Psoas muscle (tissue), 8 donors: Measurements from ENCODE around the gene ACSBG1. TPM values are rescaled to one million over a fixed set of nuclear protein-coding genes. Genes with fewer than 3 reads are reported as not detected.
A peak's percentile ranks its signal among the peaks of the same experiment; 100 is the strongest.

Source experiments
- ATAC-seq, 4 donors: fragments of 200-7000 bp; cut with Tn5 transposase; one replicate each; pipeline ENCODE4 v1.9.1; 2020; ENCODE audit warnings: moderate library complexity in 3 of 4, mild to moderate bottlenecking in 2 of 4
- DNase-seq, 2 donors: peaks; one replicate each; pipeline ENCODE4 v3.0.0-alpha.2; 2020
- H3K27ac ChIP-seq: fragments of 200-600 bp; one replicate; pipeline ENCODE4 v1.8.0; 2022
- H3K27me3 ChIP-seq, 3 donors: fragments of 200-600 bp in 1 of 3; one replicate each; pipeline versions ENCODE4 v1.6.1 to v1.8.0; 2013 to 2022; ENCODE audit warnings: low read length in 2 of 3, mild to moderate bottlenecking in 2 of 3, moderate library complexity in 1 of 3; ENCODE audit not compliant: insufficient read depth in 3 of 3
- H3K36me3 ChIP-seq, 2 donors: fragments of 200-600 bp in 1 of 2; one replicate each; pipeline versions ENCODE4 v1.6.1 to v1.8.0; 2013 to 2022; ENCODE audit warnings: low read depth in 1 of 2, mild to moderate bottlenecking in 1 of 2, moderate library complexity in 1 of 2; ENCODE audit not compliant: insufficient read depth in 1 of 2
- H3K4me1 ChIP-seq: fragments of 200-600 bp; one replicate; pipeline ENCODE4 v1.8.0; 2022
- H3K4me3 ChIP-seq: fragments of 200-600 bp; one replicate; pipeline ENCODE4 v1.8.0; 2022; ENCODE audit warnings: mild to moderate bottlenecking
- H3K9me3 ChIP-seq: fragments of 200-600 bp; one replicate; pipeline ENCODE4 v1.8.0; 2022
- CTCF ChIP-seq: fragments of 200-600 bp; IDR thresholded peaks from one replicate; pipeline ENCODE4 v1.8.0; 2022; ENCODE audit warnings: antibody characterized with exemption
- WGBS, 3 donors: extraction: QIAGEN DNeasy Blood & Tissue Kit; methylation state at CpG; one replicate each; pipeline versions ENCODE4 v1.1.6 to v1.1.7; 2013; 5-methylcytosine and 5-hydroxymethylcytosine counted together
- intact Hi-C, 2 donors: fragments of 100-400 bp; cut with DNase I; formaldehyde crosslinking; loops; one replicate each; pipeline versions ENCODE4 v1.11.0 to v1.14.2; 2022
- polyA plus RNA-seq, 3 donors: library from polyadenylated mRNA; stranded (reverse); fragments of 200-250 nt; gene quantifications; one replicate each; pipeline ENCODE4 v1.2.3, GENCODE V29; 2013
- total RNA-seq, 4 donors: library from RNA; stranded (reverse); fragmentation: NEBNext Ultra II Directional in 2 of 4; extraction: Animal tissue kit (Norgen Biotek cat#: 25700) in 2 of 4; gene quantifications; one replicate each; pipeline versions ENCODE4 v1.2.1 to v1.2.4, GENCODE V29; 2021 to 2023
- donor health status: healthy with polysubstance abuse.
- donor health status: DM: no; HTN: no; CAD: no; lungs with moderate emphysema.
- donor health status: Bipolar disorder and iron deficiency.
- donor health status: healthy.
- donor health status: DM: yes; HTN: yes; CAD: no.
- donor health status: DM: no; HTN: no; CAD: no.
- donor health status: DM: no; HTN: no; CAD: no.
- donor health status: DM: yes; HTN: yes; CAD: no.

The ACSBG1 gene
- total and polyA plus RNA-seq, 7 donors = 0.12 to 0.64 (median 0.51) TPM; not detected in 3

DNA sequence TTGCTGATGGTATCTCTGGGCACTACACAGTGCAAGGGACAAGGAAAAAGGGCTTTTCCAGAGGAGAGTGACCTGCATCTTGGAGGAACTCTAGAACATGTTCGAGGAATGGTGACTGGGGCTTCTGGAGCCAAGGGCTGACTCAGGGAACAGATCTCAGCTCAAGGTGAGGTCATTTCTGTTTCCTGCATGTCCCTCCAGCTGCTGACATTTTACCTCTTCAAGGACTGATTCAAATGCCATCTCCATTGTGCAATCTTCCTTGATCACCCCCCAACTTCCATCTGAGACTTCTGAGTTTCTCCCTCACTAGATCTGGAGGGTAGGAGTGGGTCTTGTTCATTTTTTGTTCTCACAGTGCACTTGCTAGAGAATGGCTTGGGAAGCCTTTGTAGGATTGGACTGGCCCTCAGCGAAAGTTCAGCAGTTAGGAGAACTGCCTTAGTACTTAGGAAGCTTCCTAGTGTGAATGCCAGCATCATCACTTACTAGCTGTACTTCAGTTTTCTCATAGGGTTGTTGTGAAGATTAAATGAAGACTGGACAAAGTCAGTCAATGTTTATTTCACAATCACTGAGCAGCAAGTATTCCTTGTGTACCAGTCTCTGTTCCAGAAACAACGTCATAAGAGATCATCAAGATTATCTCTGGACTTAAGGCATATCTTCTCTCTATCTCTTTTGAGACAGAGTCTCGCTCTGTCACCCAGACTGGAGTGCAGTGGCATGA, 87.8 kb downstream of the ACSBG1 start:
- H3K27me3 ChIP-seq = no peaks in the 10 kb centered on the region
- TF ChIP-seq CTCF = no peak
- no peak overlapping the region for H3K4me3 ChIP-seq
- ATAC-seq (peak in 3 of 4 donors; percentile 57 to 66 (median 59)), DNase-seq (no peak)
- H3K27ac ChIP-seq = peak overlapping the region; percentile 92
- H3K4me1 ChIP-seq = peaks cover 39% of the 10 kb centered on the region
- WGBS, 3 donors = 54 to 75% (median 58%) methylated on average over 4 of the region's 4 CpGs
- intact Hi-C loops = loop anchor here in 1 of 2 donors (10.0 kb wide), 1 partner anchor 738 kb away; no protein-coding TSS in a partner anchor
- H3K36me3 ChIP-seq = no peaks in the 10 kb centered on the region
- H3K9me3 ChIP-seq = no peaks in the 10 kb centered on the region

GRCh38 chr15:78142332-78142731, 92.0 kb downstream of the ACSBG1 start:
- no peak overlapping the region for H3K4me3 ChIP-seq
- 82 to 90% (median 90%) methylated on average over 3 of the region's 3 CpGs for WGBS, 3 donors
- no peaks in the 10 kb centered on the region for H3K36me3 ChIP-seq
- no peak for TF ChIP-seq CTCF
- no peak overlapping the region for H3K27ac ChIP-seq
- H3K4me1 ChIP-seq = peaks cover 8% of the 10 kb centered on the region
- no peaks in the 10 kb centered on the region for H3K27me3 ChIP-seq
- intact Hi-C loops = loop anchor here in 1 of 2 donors (10.0 kb wide), 1 partner anchor 742 kb away; no protein-coding TSS in a partner anchor
- ATAC-seq = no peak
- no peak for DNase-seq
- no peaks in the 10 kb centered on the region for H3K9me3 ChIP-seq

- DNase-seq (no peak), ATAC-seq (no peak)
- H3K36me3 ChIP-seq = no peaks in the 10 kb centered on the region
- TF ChIP-seq CTCF = no peak
- no peak overlapping the region for H3K27ac ChIP-seq
- no peak overlapping the region for H3K4me3 ChIP-seq
- no peaks in the 10 kb centered on the region for H3K27me3 ChIP-seq
- intact Hi-C loops = loop anchor here in 1 of 2 donors (10.0 kb wide), 1 partner anchor 745 kb away; no protein-coding TSS in a partner anchor
- H3K4me1 ChIP-seq = no peaks in the 10 kb centered on the region
- H3K9me3 ChIP-seq = no peaks in the 10 kb centered on the region
Observed at GRCh38 chr15:78140292-78140691, 94.1 kb downstream of the ACSBG1 start.

DNA sequence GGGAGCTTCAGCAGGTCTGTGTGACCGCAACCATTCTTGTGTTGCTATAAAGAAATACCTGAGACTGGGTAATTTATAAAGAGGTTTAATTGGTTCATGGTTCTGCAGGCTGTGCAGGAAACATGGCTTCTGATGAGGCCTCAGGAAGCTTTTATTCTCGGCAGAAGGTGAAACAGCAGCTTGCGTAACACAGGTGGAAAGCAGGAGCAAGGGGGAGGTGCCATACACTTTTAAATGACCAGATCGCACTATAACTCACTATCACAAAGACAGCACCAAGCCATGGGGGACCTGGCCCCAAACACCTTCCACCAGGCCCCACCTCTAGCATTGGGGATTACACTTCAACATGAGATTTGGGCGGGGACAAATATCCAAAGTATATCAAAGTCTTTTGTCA, 94.8 kb downstream of the ACSBG1 start:
- Histone ChIP-seq H3K4me3 (no peak overlapping the region), H3K27ac (no peak overlapping the region), H3K27me3 (no peaks in the 10 kb centered on the region), H3K9me3 (no peaks in the 10 kb centered on the region), H3K36me3 (no peaks in the 10 kb centered on the region), H3K4me1 (no peaks in the 10 kb centered on the region)
- DNase-seq = no peak
- TF ChIP-seq CTCF = no peak
- ATAC-seq = no peak
- WGBS, 3 donors = 92 to 98% (median 92%) methylated on average over 5 of the region's 5 CpGs
- intact Hi-C loops = no loop called here
